ENCODE data around the gene LDLRAD1.
"Not testable (repeated sequence)": the region's sequence is repeated elsewhere in the genome, so short reads cannot be mapped to it uniquely, and the experiment has no call there.

LDLRAD1 gene

GRCh38 chr1:54010415-54011117 lies 7.4 kb downstream of the LDLRAD1 start:
- H3K36me3 Mint-ChIP-seq (ENCODE audit: low read depth) = no peaks in the 10 kb centered on the region
- H3K4me3 Mint-ChIP-seq = no peak overlapping the region
- H3K4me1 Mint-ChIP-seq (ENCODE audit: low read depth) = no peaks in the 10 kb centered on the region
- H3K27ac Mint-ChIP-seq = no peak overlapping the region
- H3K27me3 Mint-ChIP-seq = peaks cover 1% of the 10 kb centered on the region
- intact Hi-C loops (cut with micrococcal nuclease) = no loop called here
- no peaks in the 10 kb centered on the region for H3K9me3 Mint-ChIP-seq

GRCh38 chr1:54009406-54009805 lies 8.6 kb downstream of the LDLRAD1 start:
- intact Hi-C loops (cut with micrococcal nuclease) = no loop called here
- H3K4me3 Mint-ChIP-seq = no peak overlapping the region
- H3K9me3 Mint-ChIP-seq = no peaks in the 10 kb centered on the region
- no peaks in the 10 kb centered on the region for H3K36me3 Mint-ChIP-seq (ENCODE audit: low read depth)
- peaks cover 1% of the 10 kb centered on the region for H3K27me3 Mint-ChIP-seq
- H3K4me1 Mint-ChIP-seq (ENCODE audit: low read depth) = no peaks in the 10 kb centered on the region
- H3K27ac Mint-ChIP-seq = no peak overlapping the region

GRCh38 chr1:54008876-54009275 lies 9.1 kb downstream of the LDLRAD1 start:
- Mint-ChIP-seq H3K4me1 (ENCODE audit: low read depth) (no peaks in the 10 kb centered on the region), H3K4me3 (no peak overlapping the region), H3K27ac (no peak overlapping the region), H3K36me3 (ENCODE audit: low read depth) (no peaks in the 10 kb centered on the region), H3K9me3 (no peaks in the 10 kb centered on the region), H3K27me3 (peaks cover 1% of the 10 kb centered on the region)
- intact Hi-C loops (cut with micrococcal nuclease) = no loop called here

GRCh38 chr1:54007613-54008012 lies 10.4 kb downstream of the LDLRAD1 start:
- H3K9me3 Mint-ChIP-seq = no peaks in the 10 kb centered on the region
- intact Hi-C loops (cut with micrococcal nuclease) = no loop called here
- H3K4me3 Mint-ChIP-seq = no peak overlapping the region
- H3K36me3 Mint-ChIP-seq (ENCODE audit: low read depth) = no peaks in the 10 kb centered on the region
- peaks cover 1% of the 10 kb centered on the region for H3K27me3 Mint-ChIP-seq
- H3K4me1 Mint-ChIP-seq (ENCODE audit: low read depth) = no peaks in the 10 kb centered on the region
- H3K27ac Mint-ChIP-seq = no peak overlapping the region

GRCh38 chr1:54006508-54006907 lies 11.5 kb downstream of the LDLRAD1 start:
- Mint-ChIP-seq H3K4me1 (ENCODE audit: low read depth) (no peaks in the 10 kb centered on the region), H3K27me3 (peaks cover 1% of the 10 kb centered on the region), H3K4me3 (no peak overlapping the region), H3K27ac (no peak overlapping the region), H3K9me3 (no peaks in the 10 kb centered on the region), H3K36me3 (ENCODE audit: low read depth) (no peaks in the 10 kb centered on the region)
- intact Hi-C loops (cut with micrococcal nuclease) = no loop called here

- H3K27ac Mint-ChIP-seq = no peak overlapping the region
- H3K9me3 Mint-ChIP-seq = no peaks in the 10 kb centered on the region
These were observed 13.4 kb downstream of the LDLRAD1 start for GRCh38 chr1:54004481-54005049.

GRCh38 chr1:54003750-54004480 lies 14.1 kb downstream of the LDLRAD1 start:
- H3K27me3 Mint-ChIP-seq; intact Hi-C loops (cut with micrococcal nuclease); H3K4me1 Mint-ChIP-seq (ENCODE audit: low read depth); H3K36me3 Mint-ChIP-seq (ENCODE audit: low read depth); H3K4me3 Mint-ChIP-seq; H3K9me3 Mint-ChIP-seq; H3K27ac Mint-ChIP-seq: not testable (repeated sequence)

More at GRCh38 chr1:54004481-54005049, 13.4 kb downstream of the LDLRAD1 start:
- H3K4me3 Mint-ChIP-seq = no peak overlapping the region
- intact Hi-C loops (cut with micrococcal nuclease) = no loop called here
- no peaks in the 10 kb centered on the region for H3K27me3 Mint-ChIP-seq
- no peaks in the 10 kb centered on the region for H3K4me1 Mint-ChIP-seq (ENCODE audit: low read depth)
- H3K36me3 Mint-ChIP-seq (ENCODE audit: low read depth) = no peaks in the 10 kb centered on the region

GRCh38 chr1:54003249-54003646 lies 14.7 kb downstream of the LDLRAD1 start:
- no peak overlapping the region for H3K4me3 Mint-ChIP-seq
- no peak overlapping the region for H3K27ac Mint-ChIP-seq
- no peaks in the 10 kb centered on the region for H3K4me1 Mint-ChIP-seq (ENCODE audit: low read depth)
- H3K27me3 Mint-ChIP-seq = no peaks in the 10 kb centered on the region
- intact Hi-C loops (cut with micrococcal nuclease) = no loop called here
- H3K9me3 Mint-ChIP-seq = no peaks in the 10 kb centered on the region
- no peaks in the 10 kb centered on the region for H3K36me3 Mint-ChIP-seq (ENCODE audit: low read depth)

- no peaks in the 10 kb centered on the region for H3K27me3 Mint-ChIP-seq
- H3K36me3 Mint-ChIP-seq (ENCODE audit: low read depth) = no peaks in the 10 kb centered on the region
These were observed 15.3 kb downstream of the LDLRAD1 start for GRCh38 chr1:54002544-54003248.

GRCh38 chr1:54001591-54001990 lies 16.4 kb downstream of the LDLRAD1 start:
- Mint-ChIP-seq H3K27ac (no peak overlapping the region), H3K4me3 (no peak overlapping the region), H3K4me1 (ENCODE audit: low read depth) (no peaks in the 10 kb centered on the region), H3K36me3 (ENCODE audit: low read depth) (no peaks in the 10 kb centered on the region), H3K27me3 (no peaks in the 10 kb centered on the region), H3K9me3 (no peaks in the 10 kb centered on the region)
- intact Hi-C loops (cut with micrococcal nuclease) = no loop called here

More at GRCh38 chr1:54002544-54003248, 15.3 kb downstream of the LDLRAD1 start:
- intact Hi-C loops (cut with micrococcal nuclease) = no loop called here
- Mint-ChIP-seq H3K4me1 (ENCODE audit: low read depth) (no peaks in the 10 kb centered on the region), H3K4me3 (no peak overlapping the region), H3K27ac (no peak overlapping the region), H3K9me3 (no peaks in the 10 kb centered on the region)

- intact Hi-C loops (cut with micrococcal nuclease) = no loop called here
- H3K27ac Mint-ChIP-seq = no peak overlapping the region
- no peaks in the 10 kb centered on the region for H3K4me1 Mint-ChIP-seq (ENCODE audit: low read depth)
- H3K4me3 Mint-ChIP-seq = no peak overlapping the region
- no peaks in the 10 kb centered on the region for H3K9me3 Mint-ChIP-seq
- no peaks in the 10 kb centered on the region for H3K36me3 Mint-ChIP-seq (ENCODE audit: low read depth)
- no peaks in the 10 kb centered on the region for H3K27me3 Mint-ChIP-seq
These were observed 18.1 kb downstream of the LDLRAD1 start for GRCh38 chr1:53999920-54000319.

GRCh38 chr1:53998223-53998622 lies 19.8 kb downstream of the LDLRAD1 start:
- H3K27ac Mint-ChIP-seq = no peak overlapping the region
- no peak overlapping the region for H3K4me3 Mint-ChIP-seq
- H3K36me3 Mint-ChIP-seq (ENCODE audit: low read depth) = no peaks in the 10 kb centered on the region
- no peaks in the 10 kb centered on the region for H3K9me3 Mint-ChIP-seq
- no peaks in the 10 kb centered on the region for H3K27me3 Mint-ChIP-seq
- H3K4me1 Mint-ChIP-seq (ENCODE audit: low read depth) = no peaks in the 10 kb centered on the region
- intact Hi-C loops (cut with micrococcal nuclease) = no loop called here

GRCh38 chr1:53995683-53996082 lies 22.3 kb downstream of the LDLRAD1 start:
- Mint-ChIP-seq H3K9me3 (no peaks in the 10 kb centered on the region), H3K4me1 (ENCODE audit: low read depth) (no peaks in the 10 kb centered on the region), H3K27me3 (no peaks in the 10 kb centered on the region), H3K27ac (no peak overlapping the region), H3K4me3 (no peak overlapping the region), H3K36me3 (ENCODE audit: low read depth) (no peaks in the 10 kb centered on the region)
- intact Hi-C loops (cut with micrococcal nuclease) = no loop called here

GRCh38 chr1:53994516-53994915 lies 23.5 kb downstream of the LDLRAD1 start:
- H3K36me3 Mint-ChIP-seq (ENCODE audit: low read depth); H3K4me1 Mint-ChIP-seq (ENCODE audit: low read depth); intact Hi-C loops (cut with micrococcal nuclease); H3K27ac Mint-ChIP-seq; H3K4me3 Mint-ChIP-seq; H3K9me3 Mint-ChIP-seq; H3K27me3 Mint-ChIP-seq: not testable (repeated sequence)
